HG03066 (cell line): Measurements from ENCODE around the gene DZIP1L.
"Not testable (repeated sequence)": the region's sequence is repeated elsewhere in the genome, so short reads cannot be mapped to it uniquely, and the experiment has no call there.

Experiments used
- ATAC-seq: cut with Tn5 transposase; IDR thresholded peaks from one replicate; pipeline ENCODE4 v1.9.1; 2021; ENCODE audit warnings: low read depth; ENCODE audit not compliant: unreplicated experiment

DZIP1L gene

DNA sequence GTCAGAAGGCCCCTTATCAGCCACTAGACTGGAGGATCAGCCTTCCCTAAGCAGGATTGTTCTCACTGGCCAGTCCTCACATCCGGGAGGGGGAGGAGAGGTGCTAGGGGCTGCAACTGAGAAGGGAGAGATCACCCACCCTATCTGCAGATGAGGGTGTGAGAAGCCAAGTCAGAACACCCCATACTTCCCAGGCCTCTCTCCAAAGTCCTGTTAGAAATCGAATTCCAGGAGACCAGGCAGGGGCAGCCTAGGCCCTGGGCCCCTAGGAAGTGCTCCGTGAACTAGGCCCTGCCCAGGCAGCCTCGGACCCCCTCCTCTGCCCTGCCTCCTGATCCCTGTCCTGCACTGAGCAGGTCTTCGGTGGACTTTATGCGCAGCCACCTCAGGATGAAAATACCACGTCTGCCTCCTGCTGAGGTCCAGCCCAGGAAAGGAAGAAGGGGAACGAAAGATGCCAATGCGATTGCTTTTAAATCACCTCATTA, 933 bp downstream of the DZIP1L start:
- ATAC-seq: no peak

DNA sequence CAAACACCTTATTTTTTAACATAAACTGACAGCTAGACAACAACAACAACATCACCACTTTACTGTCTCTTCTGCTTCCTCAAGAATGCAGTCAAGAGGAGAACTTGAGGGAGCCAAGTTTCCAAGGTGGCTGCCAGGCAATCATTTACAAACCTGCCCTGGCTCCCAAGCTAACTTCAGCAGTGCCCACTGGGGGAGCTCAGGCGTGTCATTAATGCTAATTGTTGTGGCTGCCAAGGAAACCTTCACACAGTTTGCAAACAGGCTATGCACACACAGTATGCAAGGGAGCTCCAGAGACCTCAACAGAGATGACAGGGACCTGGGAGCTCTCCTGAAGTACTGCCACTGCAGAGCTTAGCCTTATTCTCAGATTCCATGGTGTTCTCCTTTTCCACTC, 2.1 kb downstream of the DZIP1L start:
- no peak for ATAC-seq

DNA sequence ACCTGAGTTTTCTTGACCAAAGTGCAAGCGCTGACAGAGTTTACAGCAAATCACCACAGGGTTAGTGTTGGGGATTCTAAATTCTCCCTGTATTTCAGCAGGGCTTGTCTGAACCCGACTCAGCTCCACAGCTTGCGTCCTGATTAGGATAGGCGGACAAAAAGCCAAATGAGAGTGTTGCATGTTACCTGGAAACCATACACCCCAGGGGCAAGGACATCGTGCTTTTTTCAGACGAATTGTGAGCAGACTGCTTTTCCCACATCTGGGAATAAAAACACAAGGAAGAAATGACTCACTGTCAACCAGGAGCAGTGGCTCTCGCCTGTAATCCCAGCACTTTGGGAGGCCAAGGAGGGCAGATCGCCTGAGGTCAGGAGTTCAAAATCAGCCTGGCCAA, 3.0 kb downstream of the DZIP1L start:
- no peak for ATAC-seq

DNA sequence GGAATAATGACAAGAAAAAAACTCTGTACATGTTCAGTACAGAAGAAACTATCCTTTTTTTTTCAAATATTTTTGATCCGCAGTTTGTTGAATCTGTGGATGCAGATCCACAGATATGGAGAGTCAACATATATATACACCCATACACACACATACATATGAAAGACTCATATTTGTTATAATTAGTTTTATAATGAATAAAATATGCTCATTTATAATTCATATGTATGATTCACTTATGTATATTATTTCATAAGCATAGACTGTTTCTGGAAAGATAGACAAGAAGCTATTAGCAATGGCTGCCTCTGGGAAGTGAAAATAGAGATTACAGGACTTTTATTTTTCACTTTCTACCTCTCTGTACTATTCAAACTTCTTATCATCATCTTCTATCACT, 9.8 kb downstream of the DZIP1L start:
- no peak for ATAC-seq

DNA sequence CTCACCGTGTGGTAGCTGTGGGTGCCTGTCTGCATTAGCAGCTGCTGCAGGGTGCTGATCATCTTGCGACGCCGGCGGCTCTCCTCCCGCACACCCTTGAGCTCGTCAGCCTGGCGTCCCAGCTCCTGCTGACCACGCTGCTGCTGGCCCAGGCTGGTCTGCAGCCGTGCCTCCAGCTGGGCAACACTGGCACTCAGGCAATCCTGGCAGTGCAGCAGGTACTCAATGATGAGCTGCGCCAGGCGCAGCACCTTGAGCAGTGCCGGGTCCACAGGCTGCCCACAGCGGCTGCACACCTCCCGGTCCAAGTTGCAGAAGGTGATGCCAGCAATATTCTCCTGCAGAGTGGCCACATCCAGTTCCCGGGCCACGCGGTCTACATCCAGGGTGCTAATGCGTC, 11.9 kb downstream of the DZIP1L start:
- no peak for ATAC-seq

DNA sequence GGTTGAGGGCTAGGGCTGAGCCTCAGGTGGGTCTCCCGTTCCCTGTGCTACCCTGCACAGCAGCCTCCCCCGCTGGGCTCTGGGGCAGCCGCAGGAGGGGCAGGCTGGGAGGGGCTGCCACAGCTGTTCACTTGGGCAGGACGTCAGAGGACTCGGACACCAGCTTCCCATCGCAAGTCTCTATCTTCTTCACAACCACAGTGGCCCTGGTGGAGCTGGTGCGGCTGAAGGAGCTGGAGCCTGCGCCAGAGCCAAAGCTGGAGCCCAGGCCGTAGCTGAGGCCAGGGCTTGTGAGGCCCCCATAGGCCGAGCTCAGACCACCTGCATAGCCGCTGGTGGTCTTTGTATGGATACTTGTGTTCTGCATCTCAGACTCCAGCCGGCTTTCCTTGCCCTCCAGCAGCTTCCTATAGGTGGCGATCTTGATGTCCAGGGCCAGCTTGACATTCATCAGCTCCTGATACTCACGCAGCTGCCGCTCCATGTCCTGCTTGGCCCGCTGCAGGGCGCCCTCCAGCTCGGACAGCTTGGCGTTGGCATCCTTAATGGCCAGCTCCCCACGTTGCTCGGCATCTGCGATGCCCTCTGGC, 14.0 kb downstream of the DZIP1L start:
- not testable (repeated sequence) for ATAC-seq

DNA sequence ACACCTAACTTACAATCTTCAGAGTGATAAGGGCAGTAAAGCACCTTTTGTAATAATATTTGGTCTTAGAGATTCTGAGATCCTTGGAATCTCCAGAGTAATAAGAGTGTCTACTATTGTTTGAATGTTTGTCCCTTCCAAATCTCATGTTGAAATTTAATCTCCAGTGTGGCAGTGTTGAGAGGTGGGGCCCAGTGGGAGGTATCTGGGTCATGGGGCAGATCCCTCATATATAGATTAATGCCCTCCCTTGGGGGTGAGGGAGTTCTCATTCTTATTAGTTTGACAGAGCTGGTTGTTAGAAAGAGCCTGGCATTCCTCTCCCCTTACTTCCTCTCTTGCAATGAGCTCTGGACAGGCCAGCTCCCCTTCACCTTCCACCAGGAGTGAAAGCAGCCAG, 16.0 kb downstream of the DZIP1L start:
- ATAC-seq: no peak

DNA sequence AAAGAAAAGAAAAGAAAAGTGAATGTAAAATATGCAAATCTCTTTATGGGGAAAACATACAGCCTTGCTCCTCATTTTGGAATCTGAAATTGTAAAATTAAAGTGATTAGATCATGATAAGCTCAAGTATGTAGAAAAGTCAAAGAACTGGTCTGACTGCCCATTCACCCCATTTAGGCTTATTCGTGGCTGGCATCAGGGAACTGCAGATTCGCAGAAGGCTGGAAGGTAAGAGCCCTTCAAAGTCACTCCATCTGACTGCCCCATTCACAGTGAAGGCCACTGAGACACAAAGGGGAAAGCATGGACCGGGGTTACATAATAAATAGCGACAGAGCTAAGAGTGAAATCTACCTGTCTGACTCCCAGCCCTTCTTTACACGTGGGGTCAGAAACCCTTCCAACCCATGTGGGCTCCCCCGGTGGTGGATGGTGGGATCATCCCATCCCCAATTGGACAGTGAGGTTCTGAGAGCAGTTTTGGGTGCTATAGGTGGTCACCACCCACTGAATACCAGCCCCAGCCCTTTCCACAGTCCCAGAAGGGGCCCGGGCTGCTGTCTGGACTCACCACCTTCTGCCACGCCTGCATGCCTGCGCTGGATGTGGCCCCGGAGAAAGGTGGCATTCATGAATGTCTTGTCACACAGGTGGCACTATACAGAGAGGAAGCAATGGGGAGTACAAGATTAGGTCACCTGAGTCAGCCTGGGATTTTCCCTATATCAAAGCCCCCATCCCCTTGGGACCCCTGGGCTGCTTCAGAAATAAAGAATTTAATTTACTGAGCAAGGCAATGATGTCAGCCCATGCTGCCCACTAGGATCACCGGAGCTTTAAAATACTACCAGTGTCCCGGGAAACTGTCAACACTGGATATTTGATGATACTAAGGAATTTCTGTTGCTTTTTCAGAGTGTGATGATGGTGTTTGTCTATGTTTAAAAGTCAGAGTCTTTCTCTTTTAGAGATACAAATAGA, 17.9 kb downstream of the DZIP1L start:
- no peak for ATAC-seq

DNA sequence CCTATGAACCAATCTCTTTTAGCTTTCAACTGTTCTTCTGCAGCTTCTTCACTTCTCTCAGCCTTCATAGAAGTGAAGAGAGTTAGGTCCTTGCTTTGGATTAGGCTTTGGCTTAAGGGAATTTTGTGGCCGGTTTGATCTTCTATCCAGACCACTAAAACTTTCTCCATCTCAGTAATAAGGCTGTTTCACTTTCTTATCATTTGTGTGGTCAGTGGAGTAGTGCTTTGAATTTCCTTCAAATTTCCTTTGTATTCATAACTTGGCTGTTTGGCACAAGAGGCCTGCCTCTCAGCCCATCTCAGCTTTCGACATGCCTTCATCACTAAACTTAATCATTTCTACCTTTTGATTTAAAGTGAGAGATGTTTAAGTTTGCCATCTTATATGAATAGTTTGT, 21.7 kb downstream of the DZIP1L start:
- ATAC-seq: no peak

DNA sequence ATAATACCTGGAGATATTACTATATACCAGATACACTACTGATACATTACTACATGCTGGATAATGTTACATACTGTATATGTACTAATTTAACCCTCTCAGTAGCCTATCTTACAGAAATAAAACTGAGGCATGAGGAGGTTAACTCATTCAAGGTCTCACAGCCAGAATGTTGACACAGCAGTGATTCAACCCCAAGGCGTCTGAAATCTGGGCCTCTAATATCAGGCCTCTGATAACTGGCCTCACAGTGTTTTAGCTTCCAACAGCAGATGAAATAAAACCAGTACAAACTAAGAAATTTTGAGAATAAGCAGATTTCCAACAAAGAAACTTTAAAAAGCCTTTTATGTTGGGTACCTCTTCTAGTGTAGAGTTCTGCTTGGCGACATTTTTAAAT, 23.4 kb downstream of the DZIP1L start:
- ATAC-seq: no peak

DNA sequence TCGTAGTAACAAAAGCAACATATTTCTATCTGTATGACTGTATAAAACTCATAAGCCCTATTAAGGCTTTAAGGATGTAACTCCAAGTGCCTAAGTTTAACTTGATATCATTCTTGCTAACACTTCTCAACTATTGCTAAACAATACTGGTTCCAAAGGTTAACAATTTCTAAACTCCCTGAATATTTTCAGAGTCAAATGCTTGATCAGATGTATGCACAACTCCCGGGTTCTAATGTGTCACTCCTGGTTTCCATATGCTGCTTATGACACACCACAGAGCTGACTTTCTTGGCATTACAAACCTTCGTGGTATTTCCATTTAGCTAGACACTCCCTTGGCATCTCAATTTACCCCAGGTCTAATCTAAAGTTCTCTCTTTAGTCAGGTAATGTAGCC, 26.3 kb downstream of the DZIP1L start:
- ATAC-seq: no peak

DNA sequence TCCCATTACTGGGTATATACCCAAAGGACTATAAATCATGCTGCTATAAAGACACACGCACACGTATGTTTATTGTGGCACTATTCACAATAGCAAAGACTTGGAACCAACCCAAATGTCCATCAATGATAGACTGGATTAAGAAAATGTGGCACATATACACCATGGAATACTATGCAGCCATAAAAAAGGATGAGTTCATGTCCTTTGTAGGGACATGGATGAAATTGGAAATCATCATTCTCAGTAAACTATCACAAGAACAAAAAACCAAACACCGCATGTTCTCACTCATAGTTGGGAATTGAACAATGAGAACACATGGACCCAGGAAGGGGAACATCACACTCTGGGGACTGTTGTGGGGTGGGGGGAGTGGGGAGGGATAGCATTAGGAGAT, 29.7 kb downstream of the DZIP1L start:
- not testable (repeated sequence) for ATAC-seq

DNA sequence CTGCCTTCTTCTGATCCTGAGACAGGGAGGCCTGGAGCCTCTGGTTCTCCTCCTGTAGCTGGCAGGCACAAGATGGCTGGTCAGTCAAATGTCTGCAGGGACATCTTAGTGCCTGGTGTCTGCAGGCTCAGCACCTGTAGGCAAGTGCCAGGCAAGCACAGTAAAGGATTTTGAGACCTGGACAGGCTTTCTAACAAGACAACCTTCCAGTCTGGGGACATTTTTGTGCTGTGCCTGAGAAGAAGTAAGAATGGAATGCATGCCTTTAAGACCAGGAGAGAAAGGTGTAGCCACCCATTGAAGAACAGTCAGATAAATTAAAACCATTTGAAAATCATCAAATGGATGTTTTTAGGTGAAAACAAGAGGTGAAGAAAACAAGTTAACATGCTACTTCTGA, 31.2 kb downstream of the DZIP1L start:
- no peak for ATAC-seq

DNA sequence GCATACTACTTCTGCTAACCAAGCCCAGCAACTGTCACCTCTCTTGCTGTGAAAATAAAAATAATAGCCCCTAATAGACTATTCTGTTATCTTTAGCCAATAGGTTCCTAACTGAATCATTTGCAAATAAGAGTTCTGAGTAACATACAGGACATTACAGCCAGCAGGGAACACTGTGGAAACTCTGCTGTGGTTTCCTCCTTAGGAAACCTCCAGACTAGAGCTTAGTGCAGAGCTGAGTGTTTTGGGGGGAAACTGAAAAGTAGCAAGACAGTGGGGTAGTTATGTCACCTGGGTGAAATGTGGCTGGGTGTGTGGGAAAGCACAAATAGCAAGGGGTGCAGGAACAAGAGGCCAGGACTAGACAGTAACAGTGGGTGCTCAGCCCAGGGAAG, 32.4 kb downstream of the DZIP1L start:
- peak; percentile 6 for ATAC-seq

DNA sequence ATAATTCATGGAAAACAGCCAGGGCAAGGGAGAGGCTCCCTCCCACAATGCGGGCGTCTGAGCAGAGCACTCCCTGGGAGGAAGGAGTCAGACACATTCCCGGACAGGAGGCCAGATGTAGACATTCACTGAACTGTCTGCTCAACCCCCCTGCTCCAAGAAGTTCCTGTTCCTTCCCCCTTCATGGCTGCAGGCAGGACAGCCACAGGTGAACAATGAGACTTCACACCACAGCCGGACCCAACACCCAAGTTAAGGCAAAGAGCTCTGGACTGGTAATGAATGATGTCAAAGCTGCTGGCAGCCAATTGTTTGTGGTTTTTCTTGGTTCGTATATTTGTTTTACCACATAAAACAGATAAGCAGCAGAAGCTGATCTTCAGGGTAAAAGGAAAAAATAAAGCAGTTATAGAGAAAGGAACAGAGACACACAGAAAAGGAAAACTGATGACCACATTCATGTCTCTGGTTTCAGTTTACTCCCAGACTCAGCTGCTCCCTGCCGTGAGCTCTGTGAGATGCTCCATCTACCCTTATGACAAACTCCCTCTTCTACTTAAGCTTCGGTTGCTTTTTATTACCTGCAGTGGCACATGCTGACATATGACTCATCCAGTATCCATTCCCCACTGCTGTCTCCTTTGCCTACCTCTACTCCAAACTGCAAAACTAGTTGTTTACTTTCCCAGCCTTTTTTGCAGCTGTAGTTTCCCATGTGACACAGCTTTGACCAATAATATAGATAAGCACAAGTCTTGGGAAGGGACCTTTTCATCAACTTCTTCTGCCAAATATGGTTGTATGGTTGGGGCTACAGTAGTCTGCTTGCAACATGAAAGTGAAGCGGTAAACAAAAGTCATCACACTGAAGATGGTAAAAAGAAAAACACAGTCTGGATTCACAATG, 33.1 kb downstream of the DZIP1L start:
- ATAC-seq: peak; percentile 60

DNA sequence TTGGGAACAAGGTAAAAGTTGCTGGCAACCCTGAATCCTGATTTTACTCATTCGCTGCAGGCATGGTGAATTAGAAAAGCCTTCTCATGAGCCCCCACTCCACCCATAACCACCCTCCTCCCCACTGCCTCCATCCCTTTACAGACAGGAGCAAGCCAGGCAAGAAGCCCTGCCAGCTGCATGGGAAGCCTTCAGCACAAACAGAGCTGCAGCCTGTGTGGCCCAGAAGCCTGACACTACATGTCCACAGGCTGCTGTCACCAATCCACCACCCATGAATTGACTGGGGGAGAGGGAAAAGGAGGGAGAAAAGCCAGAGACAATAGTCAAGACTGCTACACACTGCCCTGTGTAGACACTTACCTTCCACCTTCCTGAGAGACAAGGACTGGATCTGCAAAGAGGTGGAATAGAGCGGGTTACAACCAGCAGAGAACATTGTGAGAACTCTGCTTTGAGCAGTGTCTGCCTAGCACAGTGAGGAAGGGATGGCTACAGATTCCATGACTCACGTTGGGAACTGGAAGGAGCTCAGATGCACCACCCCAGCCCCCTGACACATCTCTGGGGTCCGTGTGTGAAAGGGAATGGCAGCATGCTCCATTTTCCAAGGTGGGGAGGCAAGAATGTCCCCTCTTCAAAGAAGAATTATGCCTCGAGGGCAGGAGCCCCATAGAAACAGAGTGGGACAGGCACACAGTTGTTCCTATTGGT, 33.9 kb downstream of the DZIP1L start:
- no peak for ATAC-seq

DNA sequence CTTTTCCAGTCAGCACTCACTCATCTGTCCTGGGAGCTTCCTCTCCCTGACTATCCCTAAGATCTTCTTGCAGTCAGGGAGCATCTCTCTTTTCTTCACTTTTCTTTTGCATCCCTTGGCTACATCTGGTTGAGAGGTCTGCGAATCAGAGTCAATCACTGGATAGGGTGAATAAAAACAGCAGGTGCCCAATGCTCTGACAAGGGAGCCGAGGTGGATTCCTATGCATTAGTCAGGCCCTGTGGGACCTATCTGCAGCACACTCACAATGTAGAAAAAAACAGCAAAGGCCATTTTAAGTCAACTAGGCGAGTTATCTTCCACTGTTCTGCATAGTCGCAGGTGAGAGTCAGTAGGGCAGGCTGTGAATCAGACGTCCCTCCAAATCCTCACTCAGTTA, 35.5 kb downstream of the DZIP1L start:
- ATAC-seq: no peak

DNA sequence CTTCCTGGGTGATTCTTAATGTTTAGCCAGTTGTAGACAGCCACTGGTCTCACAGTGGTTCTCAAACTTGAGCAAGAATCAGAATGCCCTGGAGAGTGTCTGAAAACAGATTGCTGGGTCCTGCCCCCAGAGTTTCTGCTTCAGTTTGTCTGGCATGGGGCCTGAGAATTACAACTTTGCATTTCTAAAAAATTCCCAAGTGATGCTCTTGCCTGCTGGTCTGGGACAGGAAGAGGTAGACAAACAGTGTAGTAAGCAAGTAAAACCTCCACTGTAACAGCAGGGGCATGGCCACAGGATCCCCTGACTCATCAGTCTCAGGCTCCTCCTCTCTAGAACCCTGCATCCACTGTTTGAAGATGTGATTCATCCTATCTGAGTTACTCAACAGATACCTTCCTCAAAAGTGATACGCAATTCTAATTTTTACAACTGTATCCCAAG, 36.5 kb downstream of the DZIP1L start:
- ATAC-seq: no peak

DNA sequence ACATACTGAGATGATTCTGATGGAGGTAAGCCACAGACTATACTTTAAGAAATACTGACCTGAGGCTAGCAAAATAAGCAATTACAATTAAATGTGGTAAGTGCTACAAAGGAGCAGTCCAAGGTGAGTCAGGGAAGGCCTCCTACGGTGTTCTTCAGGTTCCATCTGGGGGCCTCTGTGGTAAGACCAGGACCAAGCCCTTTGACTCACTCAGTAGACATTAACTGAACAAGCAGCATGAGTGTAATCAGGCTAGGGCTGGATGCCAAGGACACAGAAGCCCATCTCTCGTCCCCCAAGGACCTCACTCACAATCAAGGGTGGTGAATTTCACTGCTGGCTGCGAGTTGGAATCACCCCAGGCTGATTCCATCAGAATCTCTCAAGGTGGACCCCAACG, 37.3 kb downstream of the DZIP1L start:
- ATAC-seq: no peak

DNA sequence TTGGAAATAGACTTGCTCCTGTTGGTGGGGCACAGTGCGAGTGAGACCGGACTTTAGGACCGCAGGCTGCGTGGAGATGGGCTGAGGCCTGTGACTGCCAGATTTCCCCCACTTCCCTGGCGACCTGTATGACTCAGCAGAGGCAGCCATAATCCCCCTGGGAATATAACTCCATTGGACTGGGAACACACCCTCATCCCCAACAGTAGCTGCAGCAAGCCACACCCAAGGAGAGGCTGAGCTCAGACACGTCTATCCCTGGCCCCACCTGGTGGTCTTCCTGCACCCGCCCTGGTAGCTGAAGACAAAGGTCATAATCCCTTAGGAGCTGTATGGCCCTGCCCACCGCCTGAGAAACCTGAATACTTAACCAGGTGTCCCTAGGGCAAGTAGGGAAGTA, 42.6 kb downstream of the DZIP1L start:
- ATAC-seq: no peak
